GM12878 (cell line): ENCODE measurements around the gene SKAP1. TPM values are rescaled to one million over a fixed set of nuclear protein-coding genes. Genes with fewer than 3 reads are reported as not detected.

Source experiments
- ATAC-seq: fragments of 200-7000 bp; cut with Tn5 transposase; 3 replicates; pipeline ENCODE4 v1.9.1; 2020; ENCODE audit warnings: mild to moderate bottlenecking, moderate library complexity
- BruUV-seq: library from RNA; stranded (reverse); fragments of 400-500 nt; replicated peaks from 2 replicates; lab custom pipeline; 2021; lab: Mats Ljungman, UMichigan
- CTCF ChIA-PET: fragments of 300-600 bp; sonication (Branson Sonifier 250); formaldehyde crosslinking; extraction: SDS; loops from one replicate; lab custom pipeline; 2021; ENCODE audit warnings: inconsistent platforms; lab: Yijun Ruan, JAX
- POLR2A ChIA-PET: fragments of 350-600 bp; formaldehyde crosslinking; extraction: SDS; loops from one replicate; lab custom pipeline; 2021; ENCODE audit warnings: inconsistent platforms; lab: Charles Lee
- RAD21 ChIA-PET: fragments of 300-600 bp; sonication (Branson Sonifier 250); formaldehyde crosslinking; loops from one replicate; lab custom pipeline; 2023; ENCODE audit warnings: antibody characterized with exemption; ENCODE audit not compliant: unreplicated experiment; lab: Charles Lee
- SMC1A ChIA-PET: fragments of 300-600 bp; sonication (Branson Sonifier 250); formaldehyde crosslinking; loops from one replicate; lab custom pipeline; 2023; ENCODE audit not compliant: unreplicated experiment, uncharacterized antibody; lab: Charles Lee
- DNase-seq: peaks from one replicate; pipeline ENCODE4 v3.0.0-alpha.2; 2011; ENCODE audit warnings: low read depth, low spot score
- FAIRE-seq: peaks from 3 replicates; lab custom pipeline; 2011; peaks lifted over from hg19 to GRCh38; lab: Jason Lieb, UNC
- H2AFZ ChIP-seq: 2 replicates; pipeline ENCODE4 v1.6.0; 2011; ENCODE audit warnings: low read depth, low read length, control low read depth; ENCODE audit not compliant: control insufficient read depth
- H3K27ac ChIP-seq: 2 replicates; pipeline ENCODE4 v1.5.1; 2011; ENCODE audit warnings: control low read depth; ENCODE audit not compliant: control insufficient read depth, insufficient read depth
- H3K27me3 ChIP-seq, 2 experiments: replicated peaks in 1 of 2; 2 replicates each; pipeline versions ENCODE4 v1.6.0 to v1.6.1; 2011; ENCODE audit warnings: low read length in 1 of 2; ENCODE audit not compliant: control insufficient read depth in 2 of 2, insufficient read depth in 2 of 2
- H3K36me3 ChIP-seq, 2 experiments: 2 replicates each; pipeline ENCODE4 v1.5.1; 2011; ENCODE audit warnings: low read length in 1 of 2; ENCODE audit not compliant: control insufficient read depth in 2 of 2, insufficient read depth in 2 of 2
- H3K4me1 ChIP-seq: 2 replicates; pipeline ENCODE4 v1.6.1; 2011; ENCODE audit warnings: mild to moderate bottlenecking, low read length, moderate library complexity, mixed read lengths; ENCODE audit not compliant: control insufficient read depth, insufficient read depth
- H3K4me2 ChIP-seq: 2 replicates; pipeline ENCODE4 v1.6.0; 2011; ENCODE audit warnings: control low read depth; ENCODE audit not compliant: control insufficient read depth, insufficient read depth
- H3K4me3 ChIP-seq: fragments of 200-600 bp; sonication (generic); 2 replicates; pipeline ENCODE4 v1.5.1; 2016
- H3K79me2 ChIP-seq: 2 replicates; pipeline ENCODE4 v1.6.0; 2011; ENCODE audit warnings: low read length; ENCODE audit not compliant: control insufficient read depth, insufficient read depth
- H3K9ac ChIP-seq: 2 replicates; pipeline ENCODE4 v1.8.0; 2011; ENCODE audit warnings: low read length, control low read depth, mixed read lengths; ENCODE audit not compliant: control insufficient read depth, insufficient read depth
- H3K9me3 ChIP-seq: replicated peaks from 3 replicates; pipeline ENCODE4 v1.5.1; 2011; ENCODE audit warnings: mild to moderate bottlenecking, low read length; ENCODE audit not compliant: control insufficient read depth, insufficient read depth
- H4K20me1 ChIP-seq: 2 replicates; pipeline ENCODE4 v1.6.0; 2011; ENCODE audit not compliant: control insufficient read depth, insufficient read depth
- BACH1 ChIP-seq: fragments of 450-650 bp; IDR thresholded peaks from 2 replicates; pipeline ENCODE4 v1.6.1; 2017; ENCODE audit warnings: mild to moderate bottlenecking, borderline replicate concordance
- BCL11A ChIP-seq: IDR thresholded peaks from 2 replicates; pipeline ENCODE4 v1.6.1; 2011; ENCODE audit warnings: low read depth, low read length
- E2F4 ChIP-seq: IDR thresholded peaks from 2 replicates; pipeline ENCODE4 v1.6.1; 2012; ENCODE audit warnings: low read depth, low read length, improper control_type of control experiment
- FOXM1 ChIP-seq: IDR thresholded peaks from 2 replicates; pipeline ENCODE4 v1.6.1; 2012; ENCODE audit warnings: low read depth, mild to moderate bottlenecking, inconsistent platforms, low read length, moderate library complexity
- GABPA ChIP-seq: IDR thresholded peaks from 2 replicates; pipeline ENCODE4 v1.6.1; 2014; ENCODE audit warnings: antibody characterized with exemption, low read depth, mild to moderate bottlenecking, inconsistent platforms
- MXI1 ChIP-seq: fragments of 150-350 bp; IDR thresholded peaks from 2 replicates; pipeline ENCODE4 v1.6.1; 2011; ENCODE audit warnings: low read depth, mild to moderate bottlenecking, inconsistent platforms, low read length, improper control_type of control experiment
- RFX5 ChIP-seq: IDR thresholded peaks from 2 replicates; pipeline ENCODE4 v1.6.1; 2011; ENCODE audit warnings: low read depth, low read length, improper control_type of control experiment
- WGBS: methylation state at CpG from one replicate; pipeline ENCODE4 v1.1.6; 2016; ENCODE audit warnings: low lambda C conversion rate; ENCODE audit not compliant: insufficient replicate concordance, insufficient coverage; ENCODE audit errors: missing lambda C conversion rate; 5-methylcytosine and 5-hydroxymethylcytosine counted together
- in situ Hi-C: fragments of 300-500 bp; cut with MboI; formaldehyde crosslinking; loops from 9 replicates; pipeline ENCODE4 v1.14.3; 2018; ENCODE audit warnings: mixed read lengths
- intact Hi-C: fragments of 100-400 bp; cut with micrococcal nuclease; formaldehyde crosslinking; loops from one replicate; pipeline ENCODE4 v1.14.2; 2022; ENCODE audit not compliant: unreplicated experiment
- polyA plus RNA-seq, 11 experiments: library from polyadenylated mRNA; depleted of rRNA in 4 of 11; unstranded in 6 of 11; stranded (reverse) in 5 of 11; fragments of >200 nt; fragmentation: Nextera tagmentation in 4 of 11; fragmentation: Illumina TruSeq in 1 of 11; extraction: Ambion mirVana in 4 of 11; extraction: Trizol in 1 of 11; gene quantifications; 1 replicate in 1 of 11; 2 replicates in 10 of 11; pipeline versions ENCODE4 v1.2.1 to v1.2.3, GENCODE V29; 2011 to 2016; ENCODE audit warnings: inconsistent platforms in 2 of 11, missing spikeins in 2 of 11, low read depth in 1 of 11
- total RNA-seq, 4 experiments: library from RNA; depleted of rRNA in 3 of 4; stranded (reverse); fragments of >200 nt in 3 of 4; fragmentation: Illumina TruSeq in 1 of 4; extraction: Trizol in 1 of 4; gene quantifications; 2 replicates each; pipeline versions ENCODE4 v1.2.1 to v1.2.3, GENCODE V29; 2013 to 2021

SKAP1 gene
- total and polyA plus RNA-seq, 10 of the 15 experiments (the other 5 are each of a cell fraction or from before 2014, with no cell fraction given): 17.1 to 97.6 (median 35.9) TPM

GRCh38 chr17:48143629-48144028, 286.4 kb downstream of the SKAP1 start (continued):
- TF ChIP-seq BACH1: peak; percentile 48; the same call in 1 of the 2 replicates
- no peak for TF ChIP-seq BCL11A
- TF ChIP-seq E2F4: no peak

DNA sequence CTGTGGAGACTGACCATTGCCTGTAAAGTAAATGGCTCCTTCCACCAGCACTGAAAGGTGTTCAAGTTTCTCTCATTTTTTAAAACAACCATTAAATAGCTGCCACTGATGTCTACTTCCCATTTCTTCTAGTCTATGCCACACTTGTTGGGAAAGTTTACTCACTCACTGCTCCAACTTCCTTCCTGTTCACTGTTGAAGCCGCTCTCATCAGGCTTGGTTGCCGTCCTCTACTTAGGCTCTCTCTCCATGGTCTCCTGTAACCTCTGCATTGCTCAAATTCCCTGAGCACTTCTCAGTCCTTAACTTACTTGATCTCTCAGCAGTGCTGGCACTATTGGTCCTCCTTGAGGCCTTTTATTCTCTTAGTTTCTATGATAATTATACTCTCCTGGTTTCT, 290.1 kb downstream of the SKAP1 start:
- no peaks in the 10 kb centered on the region for H3K9me3 ChIP-seq
- BruUV-seq: no TSS peak
- TF ChIP-seq FOXM1 (no peak), GABPA (no peak), MXI1 (no peak), RFX5 (no peak)
- H4K20me1 ChIP-seq: no peaks in the 10 kb centered on the region
- SMC1A ChIA-PET: interaction anchor here (1.5 kb wide), 1 partner anchor 59 kb away, joined by 3 read pairs; no protein-coding TSS in a partner anchor
- in situ Hi-C loops: loop anchor here (5.0 kb wide), 1 partner anchor 113 kb away; no protein-coding TSS in a partner anchor
- no peak overlapping the region for H2AFZ ChIP-seq
- FAIRE-seq: no peak
- H3K4me2 ChIP-seq: no peak overlapping the region
- H3K79me2 ChIP-seq: no peaks in the 10 kb centered on the region
- no peaks in the 10 kb centered on the region for H3K27me3 ChIP-seq
- H3K9ac ChIP-seq: no peak overlapping the region
- no peak for ATAC-seq
- intact Hi-C loops: no loop called here
- DNase-seq: no peak
- peaks cover 17% of the 10 kb centered on the region for H3K4me1 ChIP-seq
- POLR2A ChIA-PET: no interaction called here
- RAD21 ChIA-PET: no interaction called here
- no peaks in the 10 kb centered on the region; a peak in 3 of 4 replicates for H3K36me3 ChIP-seq
- 26% methylated on average over 2 of the region's 2 CpGs for WGBS
- H3K27ac ChIP-seq: no peak overlapping the region
- no peak overlapping the region for H3K4me3 ChIP-seq
- CTCF ChIA-PET: interaction anchor here (0.9 to 6.0 kb wide), 5 partner anchors 10 to 60 kb away, joined by 3 to 32 read pairs (median 8); no protein-coding TSS in a partner anchor
